Stimulated activated CD4-positive, alpha-beta T cell treated with anti-CD3 and anti-CD28 coated beads, Interleukin-4, amount 100 ng/mL, for 1 hour (primary cell): Measurements from ENCODE around the gene CLDN11.

ENCODE experiments used
- DNase-seq: peaks from one replicate; pipeline ENCODE4 v3.0.0-alpha.2; 2020

Gene CLDN11

DNA sequence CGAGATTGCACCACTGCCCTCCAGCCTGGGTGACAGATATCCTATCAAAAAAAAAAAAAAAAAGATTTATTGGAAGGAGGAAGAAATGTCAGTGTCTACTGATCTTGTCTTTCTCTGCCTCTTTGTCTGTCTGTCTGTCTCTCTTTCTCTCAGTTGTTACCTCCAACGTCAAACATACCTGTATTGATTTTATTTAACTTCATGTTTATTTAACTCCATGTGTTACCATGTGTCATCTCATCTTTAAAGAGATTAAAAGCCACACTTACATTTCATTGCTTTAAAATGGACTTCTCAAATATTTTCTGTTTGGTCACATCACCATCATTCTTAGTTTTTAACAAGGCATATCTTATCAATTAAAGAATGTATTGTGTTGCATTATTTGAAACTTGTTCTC is 9.4 kb downstream of the CLDN11 start:
- DNase-seq, result no peak

DNA sequence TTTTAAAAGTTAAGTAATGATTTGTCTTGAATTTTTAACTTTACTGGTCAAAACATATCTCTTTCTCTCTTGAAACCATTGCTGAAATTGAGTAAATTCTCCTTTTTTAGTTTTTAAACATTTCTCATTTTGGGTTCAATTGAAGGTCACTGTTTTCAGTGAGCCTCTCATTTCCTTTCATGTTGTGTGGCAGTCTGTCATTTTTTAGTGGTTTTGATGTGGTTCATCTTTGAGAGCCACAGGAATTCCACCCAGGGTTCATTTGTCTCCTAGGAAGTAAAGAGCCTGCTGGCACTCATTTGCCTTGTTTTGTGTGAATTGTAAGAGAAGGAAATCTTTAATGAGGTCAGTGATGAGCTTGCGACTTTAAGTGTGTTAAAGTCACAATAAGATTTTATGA is 10.4 kb downstream of the CLDN11 start:
- no peak for DNase-seq

DNA sequence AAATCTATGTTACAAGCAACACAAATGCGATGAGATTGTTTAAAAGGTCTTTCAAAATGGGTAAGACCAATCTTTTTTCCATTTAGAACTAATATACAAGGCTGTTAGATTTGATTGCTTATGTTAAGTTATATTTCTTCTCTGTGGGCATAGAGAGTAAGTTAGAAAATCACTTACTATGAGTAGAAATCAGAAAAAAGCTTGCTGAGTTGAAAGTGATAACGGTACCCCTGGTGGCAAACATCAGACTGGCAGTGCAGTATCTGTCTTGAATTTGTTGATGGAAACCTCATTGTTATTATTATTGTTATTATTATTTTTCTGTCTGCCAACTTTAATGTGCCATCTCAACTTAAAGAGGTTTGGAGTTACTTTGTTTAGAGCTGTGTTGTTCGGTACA is 12.4 kb downstream of the CLDN11 start:
- no peak for DNase-seq

DNA sequence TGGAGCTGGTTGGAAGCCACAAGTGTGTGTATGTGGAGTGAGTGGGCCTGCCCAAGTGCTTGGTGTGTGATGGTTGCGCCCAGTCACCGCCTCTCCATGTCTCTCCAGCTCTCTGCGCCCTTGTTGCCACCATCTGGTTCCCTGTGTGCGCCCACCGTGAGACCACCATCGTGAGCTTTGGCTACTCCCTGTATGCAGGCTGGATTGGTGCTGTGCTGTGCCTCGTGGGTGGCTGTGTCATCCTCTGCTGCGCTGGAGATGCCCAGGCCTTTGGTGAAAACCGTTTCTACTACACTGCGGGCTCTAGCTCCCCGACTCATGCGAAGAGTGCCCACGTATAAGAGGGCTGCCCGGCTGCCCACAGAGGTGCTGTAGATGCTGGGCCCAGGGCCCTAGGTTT is 13.7 kb downstream of the CLDN11 start:
- no peak for DNase-seq

DNA sequence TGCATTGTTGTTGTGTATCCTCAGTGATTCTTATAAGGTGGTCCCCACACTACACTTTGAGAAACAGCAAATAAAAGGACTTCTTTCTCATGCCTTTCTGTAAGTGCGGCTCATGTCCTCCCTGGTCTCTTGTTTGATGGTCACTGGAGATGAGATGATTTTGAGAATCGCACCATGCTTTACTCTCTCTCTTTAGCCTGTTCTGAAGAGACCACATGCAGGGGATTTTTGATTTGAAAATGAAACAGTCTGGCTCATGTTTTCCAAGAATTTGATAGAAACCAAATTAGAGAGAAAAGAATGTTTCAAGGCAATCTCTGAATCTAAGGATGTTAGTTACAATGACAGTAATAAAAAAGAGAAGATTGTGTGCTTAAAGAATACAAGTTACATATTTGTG is 18.0 kb downstream of the CLDN11 start:
- DNase-seq, result no peak

DNA sequence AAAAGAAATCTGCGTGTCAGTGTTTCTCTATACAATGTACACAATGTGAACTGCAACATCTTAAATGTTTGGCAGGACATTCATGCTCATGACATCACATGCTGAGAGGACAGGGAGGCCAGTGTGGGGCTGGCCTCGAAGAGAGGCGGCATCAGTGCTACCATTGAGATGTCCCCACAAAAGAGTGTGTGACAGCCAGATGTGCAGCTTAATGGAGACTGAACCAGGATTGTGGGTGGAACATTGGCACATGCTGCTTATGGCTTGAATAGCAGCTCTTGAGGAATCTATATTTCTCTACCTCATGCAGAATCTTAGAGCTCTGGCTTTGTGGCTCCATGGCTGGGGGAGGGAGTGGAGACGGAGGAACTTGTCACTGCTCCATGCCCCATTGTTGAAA is 18.5 kb downstream of the CLDN11 start:
- DNase-seq, result no peak

DNA sequence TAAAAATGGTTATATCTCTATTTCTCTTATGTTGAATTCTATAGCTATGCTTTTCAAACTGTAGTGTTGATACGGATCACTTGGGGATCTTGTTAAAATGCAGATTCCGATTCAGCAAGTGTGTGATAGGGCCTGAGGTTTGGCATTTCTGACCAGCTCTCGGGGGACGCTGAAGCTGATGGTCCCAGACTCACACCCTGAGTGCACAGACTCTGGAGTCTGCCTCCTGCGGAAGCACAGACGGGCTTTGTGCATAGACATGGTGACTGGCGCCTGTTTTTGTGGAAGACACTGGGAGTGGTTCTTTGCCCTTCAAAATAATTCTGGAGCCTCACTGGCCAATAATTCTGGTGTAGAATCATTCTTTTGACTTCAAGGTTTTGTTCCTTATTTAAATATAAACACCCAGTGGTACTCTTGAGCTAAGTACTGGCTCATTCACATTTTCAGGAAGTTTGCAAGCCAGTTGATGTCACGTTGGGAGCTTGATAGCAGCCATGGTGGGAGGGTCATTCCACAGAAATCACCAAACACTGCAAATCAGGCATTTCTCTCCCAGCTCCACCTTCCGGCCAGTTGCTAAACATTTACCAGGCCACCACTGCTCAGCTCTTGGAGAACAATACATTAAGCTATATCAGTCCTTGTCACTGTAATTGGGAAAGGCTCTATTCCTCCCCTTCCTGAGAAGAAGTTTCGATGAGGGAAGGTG is 19.2 kb downstream of the CLDN11 start:
- DNase-seq, result no peak

DNA sequence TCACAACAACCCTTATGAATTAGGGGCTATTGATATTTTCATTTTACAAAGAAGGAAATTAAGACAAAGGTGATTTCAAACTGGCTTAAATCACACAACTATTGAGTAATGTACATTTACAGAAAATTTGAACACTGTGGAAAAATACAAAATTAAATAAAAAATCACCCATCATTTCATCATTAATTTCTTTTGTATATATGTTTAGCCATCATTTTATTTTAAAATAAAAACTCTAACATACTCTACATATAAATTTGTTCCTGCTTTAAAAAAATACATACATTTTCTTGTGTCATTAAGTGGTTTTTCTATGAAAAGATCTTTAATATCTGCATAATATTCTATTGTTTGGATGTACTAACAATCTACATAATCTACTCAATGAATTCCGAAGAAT is 20.2 kb downstream of the CLDN11 start:
- no peak for DNase-seq

DNA sequence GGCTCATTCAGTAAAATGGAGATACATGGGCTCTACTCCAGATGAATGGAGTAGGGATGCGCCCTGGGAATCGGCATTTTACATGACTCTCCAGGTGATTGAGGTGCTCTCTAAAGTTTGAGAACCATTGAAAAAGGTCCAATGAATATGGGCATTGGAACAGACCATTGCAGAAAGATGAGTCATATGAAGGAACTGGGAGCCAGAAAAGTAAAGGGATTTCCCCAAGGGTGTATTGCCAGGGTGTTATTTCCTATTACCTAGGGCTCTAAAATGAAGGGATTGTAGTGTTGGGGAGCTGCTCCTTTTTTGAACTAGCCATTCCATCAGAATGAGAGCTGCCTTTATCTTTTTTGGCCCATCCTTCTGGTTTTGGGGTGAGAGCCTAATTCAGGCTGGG is 21.7 kb downstream of the CLDN11 start:
- no peak for DNase-seq

DNA sequence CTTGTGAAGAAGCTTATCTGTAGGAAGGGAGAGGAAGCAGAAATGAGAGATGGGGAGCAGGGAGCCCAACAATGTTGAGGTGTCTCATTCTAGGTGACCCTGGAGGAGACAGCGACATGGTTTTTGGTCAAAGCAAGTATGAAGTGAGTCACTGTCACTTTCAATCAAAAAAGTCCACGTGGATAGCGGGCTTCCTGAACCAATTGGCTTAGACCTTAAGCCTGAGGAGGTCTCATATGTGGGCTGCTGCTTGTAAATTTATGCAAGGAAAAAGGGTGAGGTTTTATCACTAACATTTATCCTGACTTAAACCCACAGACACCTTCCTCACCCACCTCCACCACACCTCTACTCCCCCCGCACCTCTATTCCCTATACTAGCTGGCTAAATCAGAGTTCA is 22.7 kb downstream of the CLDN11 start:
- no peak for DNase-seq

DNA sequence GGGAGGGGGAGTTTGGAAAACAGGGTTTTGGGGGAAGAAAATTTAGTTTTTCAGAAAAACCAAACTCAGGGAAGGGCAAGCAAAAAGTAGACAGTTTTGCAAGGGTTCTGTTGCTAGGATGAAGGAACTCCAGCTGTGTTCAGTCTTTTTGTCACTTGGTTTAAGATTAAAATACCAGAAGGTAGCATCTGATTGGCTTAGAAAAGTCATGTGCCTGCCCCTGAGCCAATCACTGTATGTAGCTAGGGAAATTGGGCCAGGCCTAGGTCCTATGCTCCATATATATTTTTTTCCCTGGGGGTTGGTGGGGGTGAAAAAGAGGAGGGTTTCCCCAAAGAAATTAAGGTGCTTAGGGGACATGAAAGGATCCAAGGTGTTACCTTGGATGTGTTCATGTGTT is 24.3 kb downstream of the CLDN11 start:
- DNase-seq, result no peak

DNA sequence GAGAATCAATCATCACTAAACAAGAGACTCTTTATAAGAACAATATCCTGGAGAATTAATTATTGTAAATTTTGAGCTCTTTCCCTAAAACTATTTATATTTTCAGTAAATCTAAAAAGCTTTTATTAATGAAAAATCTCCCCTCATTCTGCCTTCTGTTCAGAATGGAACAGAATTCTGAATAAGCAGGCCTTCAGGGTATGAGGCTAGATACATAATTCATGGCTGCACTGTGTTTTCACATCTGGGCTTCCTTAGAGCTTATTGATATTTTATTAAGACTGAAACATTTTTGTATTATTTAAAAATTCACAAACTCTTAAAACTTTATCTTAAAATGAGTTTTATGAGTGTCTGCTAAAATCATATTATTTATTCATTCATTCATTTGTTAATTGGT is 24.8 kb downstream of the CLDN11 start:
- no peak for DNase-seq

DNA sequence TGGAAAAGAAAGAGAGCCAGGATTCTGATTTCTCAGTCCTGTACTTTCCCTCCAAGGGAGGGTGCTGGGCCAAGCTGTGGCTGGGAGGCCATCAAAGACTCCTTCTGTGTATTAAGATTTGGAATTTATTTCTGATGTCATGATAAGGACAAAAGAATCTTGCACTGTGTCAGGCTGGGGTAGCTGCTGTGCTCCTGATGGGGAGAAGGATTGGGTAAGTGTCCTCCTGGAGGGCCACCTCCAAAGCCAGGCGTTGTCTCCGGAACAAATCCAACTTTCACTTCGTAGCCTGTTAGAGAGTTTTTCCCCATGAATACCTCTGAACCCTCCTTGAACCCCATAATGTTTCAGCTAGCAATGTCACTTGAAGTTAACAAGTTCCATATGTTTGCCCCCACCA is 29.9 kb downstream of the CLDN11 start:
- no peak for DNase-seq

DNA sequence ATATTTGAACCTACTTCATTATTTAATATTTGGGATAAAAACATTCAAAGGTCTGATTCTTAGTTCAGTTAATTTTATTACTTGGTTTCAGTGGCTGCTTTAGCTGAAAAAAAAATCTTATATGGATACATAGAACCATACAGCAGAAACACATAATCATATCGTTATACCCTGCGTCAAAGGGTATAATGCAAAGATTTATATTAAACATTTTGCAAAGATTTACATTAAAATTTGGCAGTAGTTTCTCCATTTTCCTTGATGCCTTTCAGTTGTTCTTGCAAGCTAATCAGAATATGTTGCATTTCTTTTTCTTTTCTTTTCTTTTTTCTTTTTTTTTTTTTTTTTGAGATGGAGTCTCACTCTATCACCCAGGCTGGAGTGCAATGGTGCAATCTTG is 31.4 kb downstream of the CLDN11 start:
- no peak for DNase-seq

DNA sequence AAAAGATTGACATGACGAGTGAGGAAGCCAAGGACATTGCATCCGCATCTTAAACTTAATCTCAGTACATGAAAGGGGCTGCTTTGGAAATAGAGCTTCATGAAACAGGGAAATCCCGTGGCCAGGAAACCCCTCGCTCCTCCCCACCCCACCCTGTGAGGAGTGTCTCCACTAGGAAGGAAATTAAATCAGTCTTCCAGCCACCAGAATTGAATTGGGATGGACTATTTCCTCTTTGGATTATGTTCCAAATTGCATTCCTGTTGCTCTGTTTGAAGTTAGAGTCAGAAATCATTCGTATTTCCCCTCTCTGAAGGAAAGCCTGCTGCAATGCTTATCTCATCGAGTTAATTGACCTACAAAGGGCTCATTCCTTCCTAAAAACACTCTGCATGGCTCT is 35.8 kb downstream of the CLDN11 start:
- no peak for DNase-seq

DNA sequence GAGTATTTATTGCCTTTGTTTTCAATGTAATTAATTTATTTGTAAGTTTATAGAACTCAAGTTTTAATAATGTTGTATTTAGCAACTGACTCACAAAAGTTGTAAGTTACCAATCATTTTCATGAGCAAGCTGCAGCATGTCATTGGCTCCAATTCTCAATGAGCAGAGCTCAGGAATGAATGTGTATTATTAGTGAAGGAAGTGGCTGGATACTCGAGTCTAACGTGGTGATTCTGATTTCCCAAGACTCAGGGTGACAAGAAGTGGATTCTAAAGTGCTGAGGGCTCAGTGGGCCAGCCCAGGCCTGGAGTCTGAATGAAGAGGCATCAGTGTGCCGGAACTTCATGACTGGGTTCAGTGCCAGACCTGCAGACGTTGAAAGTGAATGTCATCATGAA is 39.6 kb downstream of the CLDN11 start:
- DNase-seq, result no peak

DNA sequence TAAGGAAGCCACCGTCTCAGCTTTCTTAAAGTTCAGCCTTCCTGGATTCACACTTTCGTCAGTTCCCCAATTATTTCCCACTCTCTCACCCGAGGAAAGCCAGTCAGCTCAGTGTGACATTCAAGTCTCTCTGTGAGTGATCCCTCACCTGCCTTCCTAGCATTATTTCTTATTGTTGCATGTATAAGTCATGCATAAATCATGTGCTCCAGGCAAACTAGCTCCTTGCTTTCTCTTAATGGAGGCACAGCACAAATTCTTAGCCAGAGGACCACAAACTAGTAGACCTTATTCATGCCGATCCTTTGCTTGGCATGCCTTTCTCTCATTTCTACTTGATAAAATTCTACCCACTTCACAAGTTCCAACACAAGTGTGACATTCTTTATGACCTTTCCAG is 44.3 kb downstream of the CLDN11 start:
- DNase-seq, result no peak

DNA sequence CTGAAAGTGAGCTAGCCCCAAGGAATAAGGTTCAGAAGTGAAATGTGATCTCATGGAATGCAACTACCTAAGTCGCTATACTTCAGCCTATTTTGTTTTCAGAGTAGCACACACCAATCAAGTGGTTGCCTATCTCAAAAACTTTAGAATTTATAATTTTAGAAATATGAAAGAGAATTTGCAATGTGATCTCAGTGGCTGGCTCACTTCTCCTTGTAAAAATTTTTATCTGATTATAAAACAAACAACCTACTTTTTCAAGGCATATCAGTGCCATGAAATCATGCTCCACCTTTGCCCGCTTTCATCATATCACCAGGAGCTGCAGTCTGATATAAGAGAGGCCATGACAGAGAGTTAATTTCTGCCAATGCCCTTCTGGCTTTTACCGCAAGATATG is 47.3 kb downstream of the CLDN11 start:
- DNase-seq, result no peak

DNA sequence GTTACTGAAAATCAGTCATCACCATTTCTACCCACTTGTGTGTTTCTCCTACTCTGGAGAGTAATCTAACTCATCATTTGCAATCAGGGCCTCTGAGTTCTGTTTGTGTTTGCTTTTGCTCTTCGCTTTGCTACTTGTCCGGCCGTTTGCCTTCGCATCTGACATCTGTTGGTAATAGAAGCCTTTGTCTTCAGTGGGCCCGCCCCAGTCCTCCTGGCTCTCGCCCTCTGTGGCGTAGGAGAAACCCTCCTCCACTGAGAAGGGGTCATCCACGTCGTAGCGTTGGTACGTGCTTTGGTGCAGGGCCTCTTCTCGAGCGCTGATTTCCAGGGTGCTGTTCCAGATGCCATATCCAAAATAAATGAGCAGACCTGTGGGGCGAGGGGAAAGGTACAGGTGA is 48.3 kb downstream of the CLDN11 start:
- no peak for DNase-seq

DNA sequence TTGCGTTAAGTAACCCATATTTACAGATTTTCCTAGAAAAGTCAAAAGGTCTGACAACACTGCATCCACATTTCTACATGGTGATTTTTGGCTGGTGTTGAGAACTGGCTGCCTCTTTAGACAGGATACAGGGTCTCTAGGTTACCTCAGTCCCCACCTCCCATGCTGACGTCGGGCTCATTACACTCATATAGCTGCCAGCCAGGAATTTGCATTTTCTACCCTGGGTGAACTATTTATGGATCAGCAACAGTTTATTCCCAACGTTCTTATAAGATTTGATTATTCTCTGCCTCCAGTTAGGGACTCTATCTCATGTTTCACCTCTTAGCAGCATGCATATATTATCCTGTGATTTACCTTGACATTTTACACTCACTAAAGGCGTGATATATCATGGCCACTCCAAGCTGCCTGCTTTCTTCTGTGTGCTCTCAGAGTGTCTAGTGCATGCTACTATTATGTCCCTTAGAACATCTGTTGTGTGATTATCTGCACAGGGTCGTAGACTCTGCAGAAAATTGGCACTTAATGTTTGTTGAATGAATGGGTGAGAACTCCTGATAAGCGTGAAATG is 49.0 kb downstream of the CLDN11 start:
- no peak for DNase-seq

DNA sequence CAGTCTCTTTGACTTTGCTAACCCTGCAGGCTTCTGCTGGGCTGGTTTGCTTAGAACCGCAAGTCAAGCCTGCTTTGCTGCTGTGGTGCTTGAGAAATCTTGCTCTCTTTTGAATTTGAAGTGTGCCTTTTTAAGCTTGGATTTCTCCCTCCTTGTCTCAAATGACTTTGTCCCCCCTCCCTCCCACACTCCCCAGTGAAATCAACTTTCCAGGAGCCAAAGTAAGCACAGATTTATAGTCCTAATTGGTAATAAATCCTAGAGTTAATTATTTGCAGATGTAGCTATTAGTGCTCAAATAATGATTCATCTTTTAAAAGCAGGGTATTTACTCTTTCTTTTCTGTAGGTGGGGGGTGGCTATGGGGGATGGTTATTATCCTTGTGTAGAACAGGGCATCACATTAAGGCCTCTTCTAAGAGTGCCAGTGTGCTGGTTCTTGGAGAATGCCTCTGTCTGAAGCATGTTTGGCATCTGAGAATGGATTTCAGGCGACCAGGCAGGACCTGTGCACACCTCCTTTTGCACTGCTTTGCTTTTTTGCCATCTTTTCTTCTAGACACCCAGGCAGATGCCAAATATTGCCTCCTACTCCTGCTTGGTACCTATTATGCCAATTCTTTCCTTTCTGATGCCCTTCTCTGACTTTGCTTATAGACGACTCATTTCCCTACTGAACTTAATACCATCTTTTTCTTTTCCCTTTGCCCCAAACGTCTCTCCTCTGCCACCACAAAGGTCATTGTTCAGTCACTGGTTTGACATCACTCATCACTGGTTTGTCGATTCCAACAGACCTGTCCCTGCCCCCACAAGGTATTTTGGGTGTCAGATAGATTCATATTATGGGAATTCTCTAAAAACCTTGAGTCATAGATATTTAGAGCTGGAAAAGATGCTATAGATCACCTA is 50.7 kb downstream of the CLDN11 start:
- DNase-seq, result no peak

DNA sequence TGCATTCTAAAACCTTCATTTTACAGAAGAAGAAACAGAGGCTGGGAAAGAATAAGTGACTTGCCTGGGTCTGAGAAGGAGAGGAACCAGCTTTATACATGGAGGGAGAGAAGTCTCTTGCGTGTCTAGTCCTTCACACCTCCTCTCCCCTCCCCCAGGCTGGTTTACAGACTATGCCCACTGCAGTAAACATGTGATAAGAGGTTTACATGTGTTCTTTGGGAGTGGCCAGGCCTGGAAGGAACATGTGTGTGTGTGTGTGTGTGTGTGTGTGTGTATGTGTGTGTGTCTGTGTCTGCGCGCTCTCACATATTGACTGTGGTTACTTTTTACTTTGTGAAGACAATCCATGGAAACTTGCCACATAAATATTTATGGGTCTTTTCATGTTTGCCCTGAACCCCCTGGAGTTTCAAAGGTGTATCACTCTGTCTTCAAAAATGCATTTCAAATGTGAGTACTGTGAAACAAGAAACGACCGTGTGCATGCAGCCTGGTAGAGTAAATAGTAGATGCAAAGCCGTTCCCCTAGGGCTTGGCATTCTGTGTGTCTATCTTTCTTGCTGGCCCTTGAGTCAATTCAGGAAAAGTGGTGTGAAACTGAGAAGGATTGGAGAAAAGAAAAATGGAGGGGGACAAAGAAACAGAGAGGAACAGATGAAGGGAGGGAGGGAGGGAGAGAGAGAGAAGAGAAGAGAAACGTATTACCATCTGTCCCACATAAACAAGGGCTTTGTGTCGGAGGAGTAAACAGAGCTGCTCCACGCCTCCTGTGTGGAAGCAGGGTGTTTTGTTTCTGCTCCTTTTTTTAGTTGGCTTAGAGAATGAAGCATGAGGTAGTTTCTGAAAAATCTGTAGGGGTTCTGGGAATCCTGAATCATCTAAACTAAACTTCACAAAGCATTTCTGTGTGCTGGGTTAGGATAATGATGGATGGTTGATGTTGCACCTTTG is 51.7 kb downstream of the CLDN11 start:
- no peak for DNase-seq

DNA sequence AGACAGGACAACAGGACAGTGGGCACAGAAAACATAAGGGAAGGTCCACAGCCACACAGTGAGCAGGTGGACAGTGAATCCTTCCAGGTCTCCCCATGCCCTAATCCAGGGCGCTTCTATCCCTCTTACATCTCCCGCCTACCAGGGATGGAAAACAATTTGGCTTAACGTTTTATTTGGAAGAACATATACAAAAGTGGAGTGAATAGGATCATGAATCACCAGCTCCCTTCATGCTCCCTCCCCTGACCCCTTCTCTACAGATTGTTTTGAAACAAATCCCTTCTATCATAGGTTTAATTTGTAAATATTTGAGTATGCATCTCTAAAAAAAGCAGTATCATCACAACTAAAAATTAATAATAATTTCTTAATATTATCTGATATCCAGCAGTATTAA is 52.5 kb downstream of the CLDN11 start:
- DNase-seq, result no peak
